Karpas-422 (cell line): Measurements from ENCODE around the gene WDR49. TPM values are rescaled to one million over a fixed set of nuclear protein-coding genes. Genes with fewer than 3 reads are reported as not detected.

ENCODE experiments used
- small RNA-seq: library from RNA; depleted of rRNA; stranded (forward); fragments of <200 nt; gene quantifications from one replicate; pipeline ENCODE3, GENCODE V24; 2014
- total RNA-seq: library from RNA; depleted of rRNA; stranded (reverse); fragments of >200 nt; shearing (Covaris generic); gene quantifications from 2 replicates; pipeline ENCODE4 v1.2.3, GENCODE V29; 2014; ENCODE audit warnings: low replicate concordance; rRNA removed

WDR49 gene
- total RNA-seq, 1 experiment from 2014 or later: not detected

Small RNAs within 50 kb of the gene (small RNA-seq; reads per million reads assigned to genes)
- gene HMGN1P8: not detected

Other genes with a start within 250 kb of the WDR49 start
- not detected in 2 replicates for gene SERPINI2, start 179.9 kb downstream of the WDR49 start, total RNA-seq
- 65.5 and 75.0 TPM in 2 replicates for gene PDCD10, start 81.0 kb upstream of the WDR49 start, total RNA-seq
- 0.47 TPM in 1 of 2 replicates, not detected in the other for gene SERPINI1, start 81.8 kb upstream of the WDR49 start, total RNA-seq